D721Med (cell line): ENCODE measurements around the gene KIF2A.
A peak's percentile ranks its signal among the peaks of the same experiment; 100 is the strongest.

ENCODE experiments used
- DNase-seq: peaks from one replicate; pipeline ENCODE4 v3.0.0; 2011; ENCODE audit warnings: low spot score; ENCODE audit not compliant: insufficient read length
- FAIRE-seq: peaks from 2 replicates; lab custom pipeline; 2011; peaks lifted over from hg19 to GRCh38; lab: Jason Lieb, UNC
- CTCF ChIP-seq: IDR thresholded peaks from 2 replicates; pipeline ENCODE4 v1.5.1; 2012; ENCODE audit warnings: mild to moderate bottlenecking, control low read depth; ENCODE audit not compliant: insufficient read depth; ENCODE audit errors: missing control alignments

KIF2A gene

GRCh38 chr5:62334082-62334481 is 28.1 kb downstream of the KIF2A start:
- DNase-seq (no peak), FAIRE-seq (no peak)
- TF ChIP-seq CTCF, result no peak

- DNase-seq, result no peak
- peak; percentile 21 for TF ChIP-seq CTCF
- FAIRE-seq, result no peak
Observed at GRCh38 chr5:62340392-62340791, 34.4 kb downstream of the KIF2A start.

- no peak for TF ChIP-seq CTCF
- FAIRE-seq (no peak), DNase-seq (no peak)
Observed at GRCh38 chr5:62340979-62341378, 35.0 kb downstream of the KIF2A start.

GRCh38 chr5:62341783-62342475 is 35.9 kb downstream of the KIF2A start:
- no peak for FAIRE-seq
- no peak for TF ChIP-seq CTCF

GRCh38 chr5:62342476-62342837 is 36.5 kb downstream of the KIF2A start:
- FAIRE-seq (no peak), DNase-seq (no peak)
- TF ChIP-seq CTCF, result no peak

More at GRCh38 chr5:62341783-62342475, 35.9 kb downstream of the KIF2A start:
- DNase-seq, result no peak

GRCh38 chr5:62343428-62343827 is 37.4 kb downstream of the KIF2A start:
- TF ChIP-seq CTCF, result no peak
- FAIRE-seq, result no peak
- DNase-seq, result no peak

- FAIRE-seq, result no peak
- TF ChIP-seq CTCF, result no peak
Observed at GRCh38 chr5:62346748-62347147, 40.7 kb downstream of the KIF2A start.

More at GRCh38 chr5:62346748-62347147, 40.7 kb downstream of the KIF2A start:
- no peak for DNase-seq
